Upper lobe of right lung (tissue), 1 donor: ENCODE measurements around the gene MED27. TPM values are rescaled to one million over a fixed set of nuclear protein-coding genes. Genes with fewer than 3 reads are reported as not detected.
A peak's percentile ranks its signal among the peaks of the same experiment; 100 is the strongest.

Source experiments
- ATAC-seq: fragments of 200-7000 bp; cut with Tn5 transposase; one replicate; pipeline ENCODE4 v1.9.1; 2020; ENCODE audit warnings: mild to moderate bottlenecking, moderate library complexity
- DNase-seq: peaks from one replicate; pipeline ENCODE4 v3.0.0-alpha.2; 2020
- H3K27ac ChIP-seq: fragments of 200-600 bp; one replicate; pipeline ENCODE4 v1.8.0; 2022
- H3K27me3 ChIP-seq: fragments of 200-600 bp; one replicate; pipeline ENCODE4 v1.8.0; 2022; ENCODE audit warnings: mild to moderate bottlenecking
- H3K36me3 ChIP-seq: fragments of 200-600 bp; one replicate; pipeline ENCODE4 v1.8.0; 2022
- H3K4me1 ChIP-seq: fragments of 200-600 bp; one replicate; pipeline ENCODE4 v1.8.0; 2022
- H3K4me3 ChIP-seq: fragments of 200-600 bp; one replicate; pipeline ENCODE4 v1.8.0; 2022; ENCODE audit warnings: mild to moderate bottlenecking
- H3K9me3 ChIP-seq: fragments of 200-600 bp; one replicate; pipeline ENCODE4 v1.8.0; 2022
- intact Hi-C: fragments of 100-400 bp; cut with DNase I; formaldehyde crosslinking; loops from one replicate; pipeline ENCODE4 v1.11.0; 2022
- total RNA-seq: library from RNA; stranded (reverse); fragmentation: NEBNext Ultra II Directional; extraction: Animal tissue kit (Norgen Biotek cat#: 25700); gene quantifications from one replicate; pipeline ENCODE4 v1.2.1, GENCODE V29; 2021
- TF ChIP-seq, protein P1 (sequence below): fragments of 200-600 bp; IDR thresholded peaks from one replicate; pipeline ENCODE4 v1.8.0; 2022; ENCODE audit warnings: antibody characterized with exemption
- donor health status: DM: no; HTN: yes; CAD: no; lungs with severe emphysema.

MED27 gene
- total RNA-seq, 1 donor from 2014 or later, result 14.2 TPM

DNA sequence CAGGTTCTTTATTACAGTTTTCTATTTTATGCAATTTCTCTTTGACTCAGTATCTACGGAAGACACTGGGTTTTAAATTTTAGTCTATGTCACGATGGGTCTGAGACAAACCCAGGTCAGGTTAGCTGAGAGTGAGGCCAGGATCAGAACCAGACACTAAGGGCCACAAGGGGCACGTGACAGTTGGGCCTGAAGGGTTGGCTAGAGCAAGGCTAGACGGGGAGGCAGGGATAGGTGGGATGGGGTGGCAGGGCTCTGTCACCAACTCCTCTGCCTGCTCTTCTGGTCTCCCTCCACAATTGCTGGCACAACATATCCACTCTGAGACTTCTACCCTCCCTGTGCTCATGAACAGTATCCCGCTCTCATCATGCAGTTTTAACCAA lies 76.4 kb downstream of the MED27 start:
- ATAC-seq (peak; percentile 23), DNase-seq (no peak)
- TF ChIP-seq, protein P1, sequence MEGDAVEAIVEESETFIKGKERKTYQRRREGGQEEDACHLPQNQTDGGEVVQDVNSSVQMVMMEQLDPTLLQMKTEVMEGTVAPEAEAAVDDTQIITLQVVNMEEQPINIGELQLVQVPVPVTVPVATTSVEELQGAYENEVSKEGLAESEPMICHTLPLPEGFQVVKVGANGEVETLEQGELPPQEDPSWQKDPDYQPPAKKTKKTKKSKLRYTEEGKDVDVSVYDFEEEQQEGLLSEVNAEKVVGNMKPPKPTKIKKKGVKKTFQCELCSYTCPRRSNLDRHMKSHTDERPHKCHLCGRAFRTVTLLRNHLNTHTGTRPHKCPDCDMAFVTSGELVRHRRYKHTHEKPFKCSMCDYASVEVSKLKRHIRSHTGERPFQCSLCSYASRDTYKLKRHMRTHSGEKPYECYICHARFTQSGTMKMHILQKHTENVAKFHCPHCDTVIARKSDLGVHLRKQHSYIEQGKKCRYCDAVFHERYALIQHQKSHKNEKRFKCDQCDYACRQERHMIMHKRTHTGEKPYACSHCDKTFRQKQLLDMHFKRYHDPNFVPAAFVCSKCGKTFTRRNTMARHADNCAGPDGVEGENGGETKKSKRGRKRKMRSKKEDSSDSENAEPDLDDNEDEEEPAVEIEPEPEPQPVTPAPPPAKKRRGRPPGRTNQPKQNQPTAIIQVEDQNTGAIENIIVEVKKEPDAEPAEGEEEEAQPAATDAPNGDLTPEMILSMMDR, result no peak
- intact Hi-C loops, result no loop called here
- H3K9me3 ChIP-seq, result no peaks in the 10 kb centered on the region
- H3K27me3 ChIP-seq, result no peaks in the 10 kb centered on the region
- H3K27ac ChIP-seq, result no peak overlapping the region
- peaks cover 1% of the 10 kb centered on the region for H3K4me1 ChIP-seq
- no peaks in the 10 kb centered on the region for H3K36me3 ChIP-seq
- no peak overlapping the region for H3K4me3 ChIP-seq

DNA sequence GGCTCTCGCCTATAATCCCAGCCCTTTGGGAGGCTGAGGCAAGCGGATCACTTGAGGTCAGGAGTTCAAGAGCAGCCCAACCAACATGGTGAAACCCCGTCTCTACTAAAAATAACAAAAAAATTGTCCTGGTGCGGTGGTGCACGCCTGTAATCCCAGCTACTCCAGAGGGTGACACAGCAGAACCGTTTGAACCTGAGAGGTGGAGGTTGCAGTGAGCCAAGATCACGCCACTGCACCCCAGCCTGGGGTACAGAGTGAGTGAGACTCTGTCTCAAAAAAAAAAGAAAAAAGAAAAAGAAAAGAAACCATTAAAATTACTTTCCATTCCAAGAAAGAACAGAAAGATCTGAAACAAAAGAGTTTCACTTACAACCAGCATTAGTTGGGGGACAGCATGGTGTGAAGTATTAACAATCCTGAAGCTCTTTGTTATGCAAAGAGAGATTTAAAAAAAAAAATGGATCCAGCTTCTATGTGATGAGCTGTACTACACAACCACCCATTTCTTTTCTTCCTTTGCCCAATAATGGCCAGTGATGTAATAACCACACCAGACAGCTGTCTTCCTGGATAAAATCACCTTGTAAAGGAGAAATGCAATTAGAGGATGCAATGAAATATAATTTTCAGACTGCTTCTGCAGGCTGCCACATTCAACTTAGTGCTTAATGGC lies 76.9 kb downstream of the MED27 start:
- H3K4me1 ChIP-seq, result peaks cover 6% of the 10 kb centered on the region
- H3K27me3 ChIP-seq, result no peaks in the 10 kb centered on the region
- H3K9me3 ChIP-seq, result no peaks in the 10 kb centered on the region
- no peaks in the 10 kb centered on the region for H3K36me3 ChIP-seq
- TF ChIP-seq, protein P1, result no peak
- DNase-seq, result no peak
- H3K4me3 ChIP-seq, result no peak overlapping the region
- H3K27ac ChIP-seq, result no peak overlapping the region
- intact Hi-C loops, result no loop called here
- ATAC-seq, result no peak

DNA sequence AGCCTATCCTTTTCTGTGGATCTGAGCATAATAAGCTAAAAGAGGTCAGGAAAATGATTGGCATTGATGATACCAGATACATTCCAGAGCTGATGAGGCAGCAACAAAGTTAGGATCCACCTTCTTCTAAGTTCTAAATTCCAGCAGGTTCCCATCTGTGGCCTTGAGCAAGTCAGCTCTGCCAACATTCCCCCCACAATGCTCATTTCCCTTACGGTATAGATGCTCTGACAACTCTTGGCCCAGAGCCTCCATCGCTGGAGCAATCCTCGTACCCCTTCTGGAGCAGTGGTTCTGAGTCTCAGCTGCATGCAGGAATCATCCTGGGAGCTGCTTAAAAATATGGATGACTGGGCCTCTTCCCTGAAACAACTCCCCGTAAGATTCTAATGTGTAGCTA lies 78.1 kb downstream of the MED27 start:
- Histone ChIP-seq H3K4me1 (peaks cover 9% of the 10 kb centered on the region), H3K9me3 (no peaks in the 10 kb centered on the region), H3K27me3 (no peaks in the 10 kb centered on the region), H3K4me3 (no peak overlapping the region), H3K36me3 (no peaks in the 10 kb centered on the region), H3K27ac (no peak overlapping the region)
- no peak for ATAC-seq
- TF ChIP-seq, protein P1, result no peak
- DNase-seq, result no peak
- intact Hi-C loops, result no loop called here

DNA sequence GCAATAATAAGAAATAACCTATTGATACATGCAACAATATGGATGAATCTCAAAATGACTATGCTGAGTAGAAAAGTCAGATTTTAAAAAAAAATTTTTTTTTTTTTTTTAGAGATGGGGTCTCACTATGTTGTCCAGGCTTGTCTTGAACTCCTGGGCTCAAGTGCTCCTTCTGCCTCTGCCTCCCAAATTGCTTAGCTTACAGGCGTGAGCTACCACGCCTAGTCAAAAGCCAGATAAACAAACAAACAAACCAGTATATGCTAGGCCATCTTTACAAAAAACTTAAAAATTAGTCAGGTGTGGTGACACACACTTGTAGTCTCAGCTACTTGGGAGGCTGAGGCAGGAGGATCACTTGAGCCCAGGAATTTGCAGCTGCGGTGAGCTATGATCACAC lies 79.0 kb downstream of the MED27 start:
- H3K4me1 ChIP-seq, result peaks cover 9% of the 10 kb centered on the region
- ATAC-seq, result no peak
- intact Hi-C loops, result no loop called here

DNA sequence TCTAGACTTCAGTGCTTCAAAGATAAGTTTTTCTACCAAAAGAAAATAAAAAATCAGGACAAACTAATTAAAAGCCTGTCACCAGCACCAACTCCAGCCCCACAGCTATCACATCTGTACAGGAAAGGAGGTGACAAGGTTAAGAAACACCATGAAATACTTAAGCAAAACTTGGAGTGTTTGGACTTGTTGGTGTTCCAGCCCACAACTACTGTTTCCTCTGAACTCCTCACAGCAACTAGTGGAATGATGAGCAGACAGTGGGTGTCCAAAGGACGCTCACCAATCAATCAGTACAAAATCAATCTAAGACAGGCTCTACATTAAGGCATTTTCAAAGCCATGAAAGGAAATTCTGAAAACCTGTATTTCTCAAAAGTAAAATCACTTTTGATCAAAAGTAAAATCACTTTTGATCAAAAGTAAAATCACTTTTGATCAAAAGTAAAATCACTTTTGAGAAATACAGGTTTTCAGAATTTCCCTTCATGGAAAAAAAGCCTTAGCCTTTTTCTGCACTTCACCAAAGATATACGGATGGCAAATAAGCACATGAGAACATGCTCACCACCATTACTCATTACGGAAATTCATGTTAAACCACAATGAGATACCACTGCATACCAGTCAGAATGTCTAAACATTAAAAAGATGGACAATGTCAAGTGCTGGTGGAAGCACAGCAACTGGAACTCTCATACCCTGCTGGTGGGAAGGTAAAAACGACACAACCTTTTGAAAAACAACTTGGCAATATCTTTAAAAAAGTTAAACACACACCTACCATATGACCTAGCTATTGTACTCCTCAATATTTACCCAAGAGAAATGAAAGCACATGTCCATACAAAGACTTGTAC lies 79.7 kb downstream of the MED27 start:
- H3K9me3 ChIP-seq, result no peaks in the 10 kb centered on the region
- H3K27me3 ChIP-seq, result no peaks in the 10 kb centered on the region
- TF ChIP-seq, protein P1, result no peak
- no peak overlapping the region for H3K4me3 ChIP-seq
- DNase-seq, result no peak
- H3K4me1 ChIP-seq, result peaks cover 9% of the 10 kb centered on the region
- H3K36me3 ChIP-seq, result no peaks in the 10 kb centered on the region
- H3K27ac ChIP-seq, result no peak overlapping the region
- no peak for ATAC-seq
- intact Hi-C loops, result no loop called here

More for the DNA sequence above, 79.0 kb downstream of the MED27 start:
- H3K27me3 ChIP-seq, result no peaks in the 10 kb centered on the region
- DNase-seq, result no peak
- no peak overlapping the region for H3K27ac ChIP-seq
- no peaks in the 10 kb centered on the region for H3K36me3 ChIP-seq
- no peak overlapping the region for H3K4me3 ChIP-seq
- TF ChIP-seq, protein P1, result no peak
- H3K9me3 ChIP-seq, result no peaks in the 10 kb centered on the region
